H9 (cell line): ENCODE results near the gene EML2. TPM values are rescaled to one million over a fixed set of nuclear protein-coding genes. Genes with fewer than 3 reads are reported as not detected.

Experiments used
- DNase-seq: peaks from one replicate; pipeline ENCODE4 v3.0.0-alpha.2; 2017
- H2AFZ ChIP-seq: one replicate; pipeline ENCODE4 v1.6.1; 2013; ENCODE audit warnings: mild to moderate bottlenecking, low read length, control low read depth, moderate library complexity
- H2AK5ac ChIP-seq: 2 replicates; pipeline ENCODE4 v1.6.1; 2013; ENCODE audit warnings: low read length, control low read depth, mixed read lengths; ENCODE audit not compliant: insufficient read length
- H2BK120ac ChIP-seq: one replicate; pipeline ENCODE4 v1.6.1; 2013; ENCODE audit warnings: low read depth, mild to moderate bottlenecking, low read length, control low read depth, inconsistent platforms; ENCODE audit not compliant: poor library complexity, severe bottlenecking
- H2BK12ac ChIP-seq: 2 replicates; pipeline ENCODE4 v1.6.1; 2013; ENCODE audit warnings: low read length, control low read depth, mixed read lengths, low read depth; ENCODE audit not compliant: insufficient read length
- H2BK15ac ChIP-seq: 2 replicates; pipeline ENCODE4 v1.6.1; 2013; ENCODE audit warnings: low read depth, low read length, control low read depth
- H2BK20ac ChIP-seq: one replicate; pipeline ENCODE4 v1.6.1; 2013; ENCODE audit warnings: low read depth, mild to moderate bottlenecking, low read length, control low read depth, inconsistent platforms; ENCODE audit not compliant: poor library complexity, severe bottlenecking
- H2BK5ac ChIP-seq: 2 replicates; pipeline ENCODE4 v1.6.1; 2013; ENCODE audit warnings: low read length, control low read depth, mixed read lengths; ENCODE audit not compliant: insufficient read length
- H3K14ac ChIP-seq: 2 replicates; pipeline ENCODE4 v1.6.1; 2013; ENCODE audit warnings: low read length, control low read depth; ENCODE audit not compliant: insufficient read depth
- H3K18ac ChIP-seq: 2 replicates; pipeline ENCODE4 v1.6.1; 2013; ENCODE audit warnings: low read depth, mild to moderate bottlenecking, mixed read lengths, low read length, control low read depth; ENCODE audit not compliant: insufficient read length
- H3K23ac ChIP-seq: 2 replicates; pipeline ENCODE4 v1.6.1; 2013; ENCODE audit warnings: low read length, control low read depth, mixed read lengths, low read depth; ENCODE audit not compliant: insufficient read length
- H3K23me2 ChIP-seq: 2 replicates; pipeline ENCODE4 v1.6.1; 2013; ENCODE audit warnings: low read depth, mild to moderate bottlenecking, mixed read lengths, low read length, control low read depth; ENCODE audit not compliant: insufficient read length, poor library complexity, severe bottlenecking
- H3K27ac ChIP-seq: 2 replicates; pipeline ENCODE4 v1.5.1; 2013; ENCODE audit warnings: low read length, control low read depth, mixed read lengths, low read depth; ENCODE audit not compliant: insufficient read length
- H3K27me3 ChIP-seq: 2 replicates; pipeline ENCODE4 v1.6.1; 2013; ENCODE audit warnings: low read length, control low read depth, inconsistent platforms; ENCODE audit not compliant: insufficient read depth
- H3K4ac ChIP-seq: 2 replicates; pipeline ENCODE4 v1.6.1; 2013; ENCODE audit warnings: low read depth, mild to moderate bottlenecking, control low read depth, inconsistent platforms, low read length, moderate library complexity
- H3K4me1 ChIP-seq: 2 replicates; pipeline ENCODE4 v1.6.1; 2013; ENCODE audit warnings: low read length, control low read depth, inconsistent platforms; ENCODE audit not compliant: insufficient read depth
- H3K4me2 ChIP-seq: 2 replicates; pipeline ENCODE4 v1.6.1; 2013; ENCODE audit warnings: low read length, control low read depth, mixed read lengths; ENCODE audit not compliant: insufficient read length, insufficient read depth
- H3K56ac ChIP-seq: 2 replicates; pipeline ENCODE4 v1.6.1; 2013; ENCODE audit warnings: low read depth, mild to moderate bottlenecking, mixed read lengths, low read length, control low read depth; ENCODE audit not compliant: insufficient read length
- H3K79me1 ChIP-seq: 2 replicates; pipeline ENCODE4 v1.6.1; 2013; ENCODE audit warnings: low read depth, mild to moderate bottlenecking, moderate library complexity, low read length, control low read depth, inconsistent platforms; ENCODE audit not compliant: insufficient read depth, poor library complexity, severe bottlenecking
- H3K79me2 ChIP-seq: 2 replicates; pipeline ENCODE4 v1.6.1; 2013; ENCODE audit warnings: low read length, control low read depth, inconsistent platforms; ENCODE audit not compliant: insufficient read depth
- H3K9ac ChIP-seq: 2 replicates; pipeline ENCODE4 v1.6.1; 2013; ENCODE audit warnings: low read length, control low read depth, mixed read lengths; ENCODE audit not compliant: insufficient read length; ENCODE audit errors: extremely low read depth
- H3K9me3 ChIP-seq: one replicate; pipeline ENCODE4 v1.6.1; 2013; ENCODE audit warnings: low read depth, low read length, inconsistent platforms; ENCODE audit not compliant: control insufficient read depth
- H3T11ph ChIP-seq: one replicate; pipeline ENCODE4 v1.6.1; 2013; ENCODE audit warnings: mild to moderate bottlenecking, low read length, control low read depth, inconsistent platforms
- H4K20me1 ChIP-seq: one replicate; pipeline ENCODE4 v1.6.1; 2013; ENCODE audit not compliant: control insufficient read depth, insufficient read length, insufficient read depth
- H4K5ac ChIP-seq: 2 replicates; pipeline ENCODE4 v1.6.1; 2013; ENCODE audit warnings: low read depth, mild to moderate bottlenecking, mixed read lengths, low read length, control low read depth; ENCODE audit not compliant: insufficient read length
- H4K8ac ChIP-seq: replicated peaks from 2 replicates; pipeline ENCODE4 v1.6.1; 2013; ENCODE audit warnings: low read length, control low read depth, mixed read lengths, low read depth; ENCODE audit not compliant: insufficient read length
- H4K91ac ChIP-seq: 2 replicates; pipeline ENCODE4 v1.6.1; 2013; ENCODE audit warnings: low read depth, mild to moderate bottlenecking, moderate library complexity, mixed read lengths, low read length, control low read depth; ENCODE audit not compliant: insufficient read length
- H3K27ac Mint-ChIP-seq, 3 experiments: 2 replicates in 2 of 3; 3 replicates in 1 of 3; pipeline ENCODE4 v1.8.0; 2020 to 2021; ENCODE audit warnings: mixed read lengths in 3 of 3, mild to moderate bottlenecking in 1 of 3, moderate library complexity in 1 of 3
- H3K27me3 Mint-ChIP-seq: 2 replicates; pipeline ENCODE4 v1.8.0; 2021; ENCODE audit warnings: low read depth, mild to moderate bottlenecking, moderate library complexity, mixed read lengths
- H3K36me3 Mint-ChIP-seq, 3 experiments: 2 replicates in 2 of 3; 3 replicates in 1 of 3; pipeline ENCODE4 v1.8.0; 2020 to 2021; ENCODE audit warnings: low read depth in 3 of 3, mixed read lengths in 3 of 3; ENCODE audit not compliant: insufficient read depth in 1 of 3
- H3K4me1 Mint-ChIP-seq, 2 experiments: 2 replicates each; pipeline ENCODE4 v1.8.0; 2020; ENCODE audit warnings: mixed read lengths in 2 of 2
- H3K4me3 Mint-ChIP-seq, 2 experiments: 2 replicates in 1 of 2; 3 replicates in 1 of 2; pipeline ENCODE4 v1.8.0; 2020 to 2021; ENCODE audit warnings: mild to moderate bottlenecking in 2 of 2, mixed read lengths in 2 of 2, moderate library complexity in 1 of 2
- H3K9me3 Mint-ChIP-seq, 2 experiments: 2 replicates in 1 of 2; 3 replicates in 1 of 2; pipeline ENCODE4 v1.8.0; 2020; ENCODE audit warnings: mild to moderate bottlenecking in 2 of 2, mixed read lengths in 2 of 2, moderate library complexity in 1 of 2
- CTCF ChIP-seq: fragments of 200-600 bp; sonication (generic); conservative IDR thresholded peaks from 3 replicates; pipeline ENCODE4 v1.8.0; 2021; ENCODE audit warnings: antibody characterized with exemption, mild to moderate bottlenecking
- WGBS: extraction: QIAGEN DNeasy Blood & Tissue Kit; methylation state at CpG from one replicate; pipeline ENCODE4 v1.1.7; 2013; ENCODE audit warnings: missing lambda C conversion rate, low lambda C conversion rate, mixed read lengths; ENCODE audit not compliant: insufficient read length; ENCODE audit errors: extremely low coverage; 5-methylcytosine and 5-hydroxymethylcytosine counted together
- total RNA-seq: library from RNA; stranded (reverse); gene quantifications from 2 replicates; pipeline ENCODE4 v1.2.1, GENCODE V29; 2021

Gene EML2
- total RNA-seq, 1 experiment from 2014 or later = 22.6 TPM

GRCh38 chr19:45589768-45590167, 49.4 kb downstream of the EML2 start:
- peaks cover 44% of the 10 kb centered on the region for H3K27me3 Mint-ChIP-seq
- Histone ChIP-seq H3K27ac (no peak overlapping the region), H3K9me3 (no peaks in the 10 kb centered on the region), H4K5ac (no peak overlapping the region), H2BK20ac (no peak overlapping the region), H3K23ac (no peak overlapping the region), H3K18ac (no peak overlapping the region), H2BK5ac (no peak overlapping the region), H3K27me3 (peaks cover 6% of the 10 kb centered on the region; the same call in 1 of the 2 replicates), H3K9ac (no peak overlapping the region), H4K20me1 (no peaks in the 10 kb centered on the region), H2BK12ac (no peak overlapping the region), H3K4me1 (no peaks in the 10 kb centered on the region), H3K23me2 (no peaks in the 10 kb centered on the region), H3T11ph (no peak overlapping the region), H3K4ac (no peak overlapping the region), H3K4me2 (no peak overlapping the region), H3K79me1 (no peaks in the 10 kb centered on the region), H4K8ac (no peak overlapping the region), H3K79me2 (no peaks in the 10 kb centered on the region), H2BK120ac (no peak overlapping the region), H3K56ac (no peak overlapping the region), H4K91ac (no peak overlapping the region), H2AK5ac (no peak overlapping the region), H2BK15ac (no peak overlapping the region), H3K14ac (no peak overlapping the region), H2AFZ (no peak overlapping the region)
- WGBS = no CpG with 5 or more reads among the region's 4 CpGs
- H3K27ac Mint-ChIP-seq = no peak overlapping the region
- H3K4me3 Mint-ChIP-seq = no peak overlapping the region
- no peak for TF ChIP-seq CTCF
- no peaks in the 10 kb centered on the region for H3K36me3 Mint-ChIP-seq
- peaks cover 0 to 6% of the 10 kb centered on the region in 2 experiments; a peak in 2 of 5 replicates for H3K9me3 Mint-ChIP-seq
- peaks cover 2 to 3% of the 10 kb centered on the region in 2 experiments; a peak in 2 of 4 replicates for H3K4me1 Mint-ChIP-seq
- no peak for DNase-seq
